Measurements from ENCODE around the gene LYG1. TPM values are rescaled to one million over a fixed set of nuclear protein-coding genes. Genes with fewer than 3 reads are reported as not detected.
"Not testable (repeated sequence)": the region's sequence is repeated elsewhere in the genome, so short reads cannot be mapped to it uniquely, and the experiment has no call there.

Gene LYG1
- polyA plus RNA-seq, 2 donors, result 0.34 to 3.1 TPM

GRCh38 chr2:99278793-99279291 is 22.2 kb downstream of the LYG1 start:
- H3K4me1 ChIP-seq (ENCODE audit: control insufficient read depth in 2 of 2, insufficient read depth in 2 of 2, low read length in 1 of 2), result no peaks in the 10 kb centered on the region
- H3K36me3 ChIP-seq (ENCODE audit: control insufficient read depth in 2 of 2, insufficient read depth in 2 of 2, low read length in 1 of 2), result no peaks in the 10 kb centered on the region
- no peak overlapping the region for H3K27ac ChIP-seq (ENCODE audit: low read depth in 2 of 2, low read length in 1 of 2)
- no peak overlapping the region for H3K4me3 ChIP-seq (ENCODE audit: low read depth in 1 of 2, low read length in 2 of 2)
- no peaks in the 10 kb centered on the region for H3K9me3 ChIP-seq (ENCODE audit: control insufficient read depth in 2 of 2, insufficient read depth in 1 of 2, low read depth in 1 of 2, low read length in 1 of 2)
- no peaks in the 10 kb centered on the region for H3K27me3 ChIP-seq (ENCODE audit: control insufficient read depth in 1 of 2, insufficient read depth in 2 of 2, low read length in 2 of 2)
- 53 to 66% methylated on average over 2 of the region's 2 CpGs for WGBS, 2 donors

- H3K9me3 ChIP-seq (ENCODE audit: control insufficient read depth in 2 of 2, insufficient read depth in 1 of 2, low read depth in 1 of 2, low read length in 1 of 2); H3K27me3 ChIP-seq (ENCODE audit: control insufficient read depth in 1 of 2, insufficient read depth in 2 of 2, low read length in 2 of 2); H3K4me1 ChIP-seq (ENCODE audit: control insufficient read depth in 2 of 2, insufficient read depth in 2 of 2, low read length in 1 of 2); H3K27ac ChIP-seq (ENCODE audit: low read depth in 2 of 2, low read length in 1 of 2); H3K4me3 ChIP-seq (ENCODE audit: low read depth in 1 of 2, low read length in 2 of 2); H3K36me3 ChIP-seq (ENCODE audit: control insufficient read depth in 2 of 2, insufficient read depth in 2 of 2, low read length in 1 of 2): not testable (repeated sequence)
- WGBS, 2 donors, result 74 to 77% methylated on average over 5 of the region's 5 CpGs
These were observed 22.7 kb downstream of the LYG1 start for GRCh38 chr2:99278195-99278765.

GRCh38 chr2:99275882-99276281 is 25.1 kb downstream of the LYG1 start:
- no peaks in the 10 kb centered on the region for H3K27me3 ChIP-seq (ENCODE audit: control insufficient read depth in 1 of 2, insufficient read depth in 2 of 2, low read length in 2 of 2)
- H3K27ac ChIP-seq (ENCODE audit: low read depth in 2 of 2, low read length in 1 of 2), result no peak overlapping the region
- peaks cover 0 to 2% of the 10 kb centered on the region in 2 donors for H3K9me3 ChIP-seq (ENCODE audit: control insufficient read depth in 2 of 2, insufficient read depth in 1 of 2, low read depth in 1 of 2, low read length in 1 of 2)
- no peaks in the 10 kb centered on the region for H3K36me3 ChIP-seq (ENCODE audit: control insufficient read depth in 2 of 2, insufficient read depth in 2 of 2, low read length in 1 of 2)
- H3K4me3 ChIP-seq (ENCODE audit: low read depth in 1 of 2, low read length in 2 of 2), result no peak overlapping the region
- 48 to 62% methylated on average over 7 of the region's 7 CpGs for WGBS, 2 donors
- H3K4me1 ChIP-seq (ENCODE audit: control insufficient read depth in 2 of 2, insufficient read depth in 2 of 2, low read length in 1 of 2), result no peaks in the 10 kb centered on the region

- no peaks in the 10 kb centered on the region for H3K36me3 ChIP-seq (ENCODE audit: control insufficient read depth in 2 of 2, insufficient read depth in 2 of 2, low read length in 1 of 2)
- H3K9me3 ChIP-seq (ENCODE audit: control insufficient read depth in 2 of 2, insufficient read depth in 1 of 2, low read depth in 1 of 2, low read length in 1 of 2), result no peaks in the 10 kb centered on the region
- H3K4me1 ChIP-seq (ENCODE audit: control insufficient read depth in 2 of 2, insufficient read depth in 2 of 2, low read length in 1 of 2), result peaks cover 0 to 1% of the 10 kb centered on the region in 2 donors
- H3K4me3 ChIP-seq (ENCODE audit: low read depth in 1 of 2, low read length in 2 of 2), result no peak overlapping the region
- WGBS, 2 donors, result 54 to 62% methylated on average over 4 of the region's 4 CpGs
- no peaks in the 10 kb centered on the region for H3K27me3 ChIP-seq (ENCODE audit: control insufficient read depth in 1 of 2, insufficient read depth in 2 of 2, low read length in 2 of 2)
- no peak overlapping the region for H3K27ac ChIP-seq (ENCODE audit: low read depth in 2 of 2, low read length in 1 of 2)
These were observed 39.8 kb downstream of the LYG1 start for GRCh38 chr2:99261242-99261641.

GRCh38 chr2:99260184-99260583 is 40.8 kb downstream of the LYG1 start:
- peaks cover 0 to 6% of the 10 kb centered on the region in 2 donors for H3K4me1 ChIP-seq (ENCODE audit: control insufficient read depth in 2 of 2, insufficient read depth in 2 of 2, low read length in 1 of 2)
- 93 to 96% methylated on average over 2 of the region's 2 CpGs for WGBS, 2 donors
- H3K27ac ChIP-seq (ENCODE audit: low read depth in 2 of 2, low read length in 1 of 2), result no peak overlapping the region
- H3K4me3 ChIP-seq (ENCODE audit: low read depth in 1 of 2, low read length in 2 of 2), result no peak overlapping the region
- H3K27me3 ChIP-seq (ENCODE audit: control insufficient read depth in 1 of 2, insufficient read depth in 2 of 2, low read length in 2 of 2), result no peaks in the 10 kb centered on the region
- H3K9me3 ChIP-seq (ENCODE audit: control insufficient read depth in 2 of 2, insufficient read depth in 1 of 2, low read depth in 1 of 2, low read length in 1 of 2), result no peaks in the 10 kb centered on the region
- H3K36me3 ChIP-seq (ENCODE audit: control insufficient read depth in 2 of 2, insufficient read depth in 2 of 2, low read length in 1 of 2), result no peaks in the 10 kb centered on the region

GRCh38 chr2:99259465-99259864 is 41.5 kb downstream of the LYG1 start:
- H3K9me3 ChIP-seq (ENCODE audit: control insufficient read depth in 2 of 2, insufficient read depth in 1 of 2, low read depth in 1 of 2, low read length in 1 of 2), result no peaks in the 10 kb centered on the region
- no peaks in the 10 kb centered on the region for H3K36me3 ChIP-seq (ENCODE audit: control insufficient read depth in 2 of 2, insufficient read depth in 2 of 2, low read length in 1 of 2)
- no peak overlapping the region for H3K27ac ChIP-seq (ENCODE audit: low read depth in 2 of 2, low read length in 1 of 2)
- no peaks in the 10 kb centered on the region for H3K27me3 ChIP-seq (ENCODE audit: control insufficient read depth in 1 of 2, insufficient read depth in 2 of 2, low read length in 2 of 2)
- no peak overlapping the region for H3K4me3 ChIP-seq (ENCODE audit: low read depth in 1 of 2, low read length in 2 of 2)
- H3K4me1 ChIP-seq (ENCODE audit: control insufficient read depth in 2 of 2, insufficient read depth in 2 of 2, low read length in 1 of 2), result peaks cover 0 to 6% of the 10 kb centered on the region in 2 donors
- WGBS, 2 donors, result 79 to 83% methylated on average over 4 of the region's 4 CpGs

GRCh38 chr2:99256677-99257076 is 44.3 kb downstream of the LYG1 start:
- Histone ChIP-seq H3K9me3 (ENCODE audit: control insufficient read depth in 2 of 2, insufficient read depth in 1 of 2, low read depth in 1 of 2, low read length in 1 of 2) (no peaks in the 10 kb centered on the region), H3K27me3 (ENCODE audit: control insufficient read depth in 1 of 2, insufficient read depth in 2 of 2, low read length in 2 of 2) (no peaks in the 10 kb centered on the region), H3K4me1 (ENCODE audit: control insufficient read depth in 2 of 2, insufficient read depth in 2 of 2, low read length in 1 of 2) (peaks cover 0 to 6% of the 10 kb centered on the region in 2 donors), H3K27ac (ENCODE audit: low read depth in 2 of 2, low read length in 1 of 2) (no peak overlapping the region), H3K36me3 (ENCODE audit: control insufficient read depth in 2 of 2, insufficient read depth in 2 of 2, low read length in 1 of 2) (no peaks in the 10 kb centered on the region), H3K4me3 (ENCODE audit: low read depth in 1 of 2, low read length in 2 of 2) (no peak overlapping the region)
- WGBS, 2 donors, result 90 to 92% methylated on average over 2 of the region's 2 CpGs

- peaks cover 0 to 6% of the 10 kb centered on the region in 2 donors for H3K4me1 ChIP-seq (ENCODE audit: control insufficient read depth in 2 of 2, insufficient read depth in 2 of 2, low read length in 1 of 2)
- H3K4me3 ChIP-seq (ENCODE audit: low read depth in 1 of 2, low read length in 2 of 2), result no peak within 1 kb of the TSS
- H3K9me3 ChIP-seq (ENCODE audit: control insufficient read depth in 2 of 2, insufficient read depth in 1 of 2, low read depth in 1 of 2, low read length in 1 of 2), result no peaks in the 10 kb centered on the region
- H3K27me3 ChIP-seq (ENCODE audit: control insufficient read depth in 1 of 2, insufficient read depth in 2 of 2, low read length in 2 of 2), result no peaks in the 10 kb centered on the region
- WGBS, 2 donors, result 84% methylated on average over 7 of the region's 7 CpGs
- no peaks in the 10 kb centered on the region for H3K36me3 ChIP-seq (ENCODE audit: control insufficient read depth in 2 of 2, insufficient read depth in 2 of 2, low read length in 1 of 2)
- no peak within 1 kb of the TSS for H3K27ac ChIP-seq (ENCODE audit: low read depth in 2 of 2, low read length in 1 of 2)
These were observed 45.3 kb downstream of the LYG1 start, which contains the start of gene LYG2 for GRCh38 chr2:99255491-99256318. TSS of gene LYG2 (minus strand) at chr2:99255666. CDS start at chr2:99254260, 1,406 bp downstream.

GRCh38 chr2:99249951-99250350 is 51.0 kb downstream of the LYG1 start:
- 85 to 86% methylated on average over 2 of the region's 2 CpGs for WGBS, 2 donors
- H3K27me3 ChIP-seq (ENCODE audit: control insufficient read depth in 1 of 2, insufficient read depth in 2 of 2, low read length in 2 of 2), result no peaks in the 10 kb centered on the region
- no peaks in the 10 kb centered on the region for H3K4me1 ChIP-seq (ENCODE audit: control insufficient read depth in 2 of 2, insufficient read depth in 2 of 2, low read length in 1 of 2)
- no peaks in the 10 kb centered on the region for H3K9me3 ChIP-seq (ENCODE audit: control insufficient read depth in 2 of 2, insufficient read depth in 1 of 2, low read depth in 1 of 2, low read length in 1 of 2)
- H3K27ac ChIP-seq (ENCODE audit: low read depth in 2 of 2, low read length in 1 of 2), result no peak overlapping the region
- peaks cover 0 to 2% of the 10 kb centered on the region in 2 donors for H3K36me3 ChIP-seq (ENCODE audit: control insufficient read depth in 2 of 2, insufficient read depth in 2 of 2, low read length in 1 of 2)
- no peak overlapping the region for H3K4me3 ChIP-seq (ENCODE audit: low read depth in 1 of 2, low read length in 2 of 2)
